GM19351 (cell line): Measurements from ENCODE around the gene TMEM86A.
A peak's percentile ranks its signal among the peaks of the same experiment; 100 is the strongest.

Source experiments
- ATAC-seq: cut with Tn5 transposase; IDR thresholded peaks from one replicate; pipeline ENCODE4 v1.9.1; 2021; ENCODE audit warnings: mild to moderate bottlenecking, moderate library complexity; ENCODE audit not compliant: unreplicated experiment

Gene TMEM86A

GRCh38 chr11:18699848-18700261 is 1.3 kb downstream of the TMEM86A start:
- ATAC-seq = no peak

DNA sequence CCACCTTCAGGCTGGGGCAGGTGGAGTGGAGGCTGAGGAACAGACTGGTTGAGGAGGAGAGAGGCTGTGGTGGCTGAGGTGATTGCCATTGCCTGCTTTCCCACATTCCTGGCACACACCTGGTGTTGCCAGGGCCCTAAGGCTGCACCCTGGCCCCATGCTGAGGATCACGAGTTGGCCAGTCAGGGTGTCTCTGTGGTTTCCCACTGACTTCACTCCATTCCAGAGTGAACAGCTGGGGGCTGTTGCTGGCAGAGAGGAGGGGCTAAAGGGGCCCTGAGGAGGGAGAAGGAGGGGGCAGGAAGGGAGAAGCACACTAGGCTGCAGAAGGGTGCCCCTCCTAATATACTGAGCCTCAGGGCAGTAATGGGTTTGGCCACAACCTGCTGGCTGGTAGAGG is 1.8 kb downstream of the TMEM86A start:
- ATAC-seq = no peak

GRCh38 chr11:18700872-18701271 is 2.3 kb downstream of the TMEM86A start:
- no peak for ATAC-seq

GRCh38 chr11:18701614-18702216 is 3.1 kb downstream of the TMEM86A start:
- no peak for ATAC-seq

DNA sequence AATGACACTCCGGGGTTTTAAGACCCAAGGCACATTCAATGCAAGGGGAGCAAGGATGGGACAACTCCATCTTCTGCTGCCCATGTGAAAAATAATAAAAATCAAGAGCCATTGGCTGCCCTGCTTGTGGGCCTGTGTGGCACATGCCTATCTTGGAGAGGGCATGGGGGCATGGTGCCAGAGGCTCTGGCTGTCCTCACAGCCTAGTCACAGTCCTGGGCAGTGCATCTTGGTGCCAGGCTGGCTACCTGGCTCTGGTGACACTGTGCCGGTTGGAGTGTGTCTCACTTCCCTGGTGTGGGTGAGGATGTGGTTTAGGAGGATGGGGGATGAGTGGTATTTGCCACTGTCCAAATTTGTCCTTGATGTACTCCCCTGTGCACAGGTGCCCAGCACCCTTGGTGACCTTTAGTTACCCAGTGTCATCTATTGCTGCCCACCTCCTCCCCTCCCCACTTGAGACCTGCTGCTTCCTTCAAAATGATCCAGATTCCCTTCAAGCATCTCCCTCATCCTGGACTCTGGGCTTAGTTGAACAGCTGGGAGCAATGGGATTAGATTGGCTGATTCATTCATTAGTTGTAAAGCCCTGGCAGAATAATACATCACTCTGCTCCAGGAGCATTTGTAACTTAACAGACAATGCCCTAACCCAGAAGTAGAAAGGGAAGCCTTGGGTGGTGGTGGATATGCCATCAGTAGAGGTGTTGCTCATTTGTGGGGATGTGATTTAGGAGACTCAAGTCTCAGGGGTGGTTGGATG is 4.6 kb downstream of the TMEM86A start:
- ATAC-seq = no peak

DNA sequence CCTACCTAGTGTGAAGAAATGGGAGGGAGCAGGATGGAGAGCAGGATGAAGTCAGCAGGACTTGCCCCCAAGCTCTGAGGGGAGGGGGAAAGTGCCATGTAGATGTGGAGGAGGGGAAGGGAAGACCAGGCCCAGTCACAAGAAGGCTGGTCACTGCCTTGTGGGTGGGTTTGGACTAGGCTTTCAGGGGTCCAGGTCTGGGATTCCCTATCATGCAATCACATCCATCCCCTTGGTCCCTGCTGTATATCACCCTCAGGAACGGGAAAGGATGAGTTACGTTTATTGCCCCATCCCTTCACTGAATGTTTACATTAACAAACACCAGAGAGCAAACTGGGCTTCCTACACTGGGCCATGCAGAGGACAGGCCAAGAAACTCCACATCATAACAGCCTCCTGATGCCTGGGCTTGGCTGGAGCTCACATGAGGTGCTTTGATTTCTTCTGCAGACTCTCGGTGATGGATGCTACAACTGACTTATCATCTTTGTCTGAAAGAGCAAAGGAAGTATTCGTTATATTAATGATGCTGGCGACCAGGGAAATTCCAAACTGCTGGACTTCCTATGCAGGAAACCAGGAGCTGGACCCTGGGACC is 5.6 kb downstream of the TMEM86A start:
- ATAC-seq = no peak

GRCh38 chr11:18704698-18705097 is 6.1 kb downstream of the TMEM86A start:
- no peak for ATAC-seq

DNA sequence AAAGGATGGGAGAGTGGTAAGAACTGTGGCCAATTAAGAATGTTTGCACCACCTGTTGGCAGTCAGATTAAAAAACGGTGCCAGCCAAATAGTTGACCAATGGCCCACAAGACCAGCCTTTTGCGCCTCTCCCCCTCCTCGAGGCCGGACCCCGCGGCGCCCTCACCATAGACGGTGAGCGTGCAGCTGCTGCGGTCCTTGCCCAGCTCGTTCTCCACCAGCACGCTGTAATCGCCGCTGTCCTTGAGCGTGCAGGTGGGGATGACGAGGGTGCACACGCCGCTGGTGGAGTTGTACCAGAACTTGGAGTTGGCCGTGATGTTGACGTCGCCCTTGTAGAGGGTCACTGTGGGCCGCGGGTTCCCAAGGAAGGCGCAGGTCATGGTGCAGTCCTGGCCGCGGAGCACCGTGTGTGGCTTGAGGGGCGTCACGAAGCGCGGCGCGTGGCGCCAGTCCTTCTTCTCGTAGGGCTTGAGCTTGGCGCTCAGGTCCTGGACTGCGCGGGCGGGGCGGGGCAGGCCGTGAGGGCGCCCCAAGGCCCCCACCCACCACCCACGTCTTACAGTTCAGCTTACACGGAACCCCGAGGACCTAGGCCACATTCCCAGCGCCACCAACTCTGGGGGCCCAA is 7.2 kb downstream of the TMEM86A start:
- no peak for ATAC-seq

DNA sequence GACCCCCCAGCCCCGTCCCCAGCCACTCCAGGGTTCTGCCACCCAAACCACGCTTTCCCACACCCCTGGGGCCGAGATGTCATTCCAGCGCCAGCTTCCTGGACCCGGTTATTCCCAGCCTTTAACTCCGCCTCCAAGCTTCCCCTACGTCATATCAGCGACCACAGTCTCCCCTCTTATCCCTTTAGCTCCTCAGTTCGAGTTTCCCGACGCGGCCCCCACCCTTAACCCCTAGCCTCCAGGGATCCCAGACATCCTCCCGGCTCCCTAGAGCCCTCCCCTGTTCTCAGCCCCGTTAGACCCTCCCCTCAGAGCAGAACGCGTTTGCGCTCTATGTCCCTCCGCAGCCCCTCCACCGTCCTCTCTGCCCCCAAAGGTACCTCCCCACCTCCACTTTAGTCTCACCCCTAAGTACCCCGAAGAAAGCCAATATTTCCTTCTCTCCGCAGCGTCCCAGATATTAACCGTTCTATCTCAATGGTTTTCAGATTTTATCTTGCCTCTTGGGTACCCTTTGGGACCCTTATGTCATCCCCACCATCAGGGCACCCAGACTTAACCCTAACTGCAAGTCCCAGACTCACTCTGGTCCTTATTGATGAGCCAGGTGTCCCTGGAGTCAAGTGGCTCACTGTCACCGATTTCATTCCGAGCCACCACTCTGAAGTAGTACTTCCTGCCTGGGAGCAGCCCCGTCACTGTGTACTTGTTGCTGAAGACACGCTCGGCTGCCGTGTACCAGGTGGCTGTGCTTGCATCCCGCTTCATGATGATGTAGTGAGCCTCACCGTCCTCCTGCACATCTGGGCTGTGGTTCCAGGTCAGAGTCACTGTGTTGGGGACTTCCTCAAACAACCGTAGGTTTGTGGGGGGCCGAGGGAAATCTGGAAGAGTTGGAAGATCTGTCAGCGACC is 8.0 kb downstream of the TMEM86A start:
- peak; percentile 65 for ATAC-seq

GRCh38 chr11:18707811-18708340 is 9.3 kb downstream of the TMEM86A start:
- ATAC-seq = no peak

DNA sequence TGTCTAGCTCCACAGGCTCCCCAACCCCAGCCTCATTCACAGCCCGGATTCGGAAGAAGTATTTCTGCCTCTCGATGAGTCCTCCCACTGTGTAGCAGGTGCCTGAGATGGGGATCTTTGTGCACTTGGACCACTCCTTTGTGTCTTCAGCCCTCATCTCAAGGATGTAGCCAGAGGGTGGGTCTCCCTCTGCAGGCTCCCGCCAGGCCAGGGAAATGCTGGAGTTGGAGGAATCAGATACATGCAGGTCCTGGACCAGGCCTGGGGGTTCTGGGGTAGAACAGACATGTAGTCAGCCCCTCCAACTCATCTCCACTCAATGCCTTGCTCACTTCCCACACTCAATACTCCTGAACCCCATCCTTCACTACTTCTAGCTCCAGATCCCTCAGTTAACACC is 10.8 kb downstream of the TMEM86A start:
- ATAC-seq = no peak

DNA sequence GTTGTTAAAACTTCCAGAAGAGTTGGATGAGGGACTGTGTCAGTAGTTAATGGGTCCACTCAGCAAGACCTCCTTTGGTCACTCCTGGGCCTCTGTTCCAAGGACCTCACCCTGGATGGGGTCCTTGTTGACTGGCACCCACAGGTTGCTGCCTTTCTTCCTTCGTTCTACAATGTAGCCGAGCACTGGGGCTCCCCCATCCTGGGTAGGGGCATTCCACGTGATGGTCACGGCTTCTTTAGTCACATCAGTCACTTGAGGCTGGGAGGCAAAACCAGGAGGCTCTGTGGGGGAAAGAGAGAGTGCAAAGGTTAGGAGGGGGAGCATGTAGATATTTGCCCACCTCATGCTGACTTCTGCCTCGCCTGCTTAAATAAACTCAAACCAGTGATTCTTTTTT is 12.0 kb downstream of the TMEM86A start:
- no peak for ATAC-seq

DNA sequence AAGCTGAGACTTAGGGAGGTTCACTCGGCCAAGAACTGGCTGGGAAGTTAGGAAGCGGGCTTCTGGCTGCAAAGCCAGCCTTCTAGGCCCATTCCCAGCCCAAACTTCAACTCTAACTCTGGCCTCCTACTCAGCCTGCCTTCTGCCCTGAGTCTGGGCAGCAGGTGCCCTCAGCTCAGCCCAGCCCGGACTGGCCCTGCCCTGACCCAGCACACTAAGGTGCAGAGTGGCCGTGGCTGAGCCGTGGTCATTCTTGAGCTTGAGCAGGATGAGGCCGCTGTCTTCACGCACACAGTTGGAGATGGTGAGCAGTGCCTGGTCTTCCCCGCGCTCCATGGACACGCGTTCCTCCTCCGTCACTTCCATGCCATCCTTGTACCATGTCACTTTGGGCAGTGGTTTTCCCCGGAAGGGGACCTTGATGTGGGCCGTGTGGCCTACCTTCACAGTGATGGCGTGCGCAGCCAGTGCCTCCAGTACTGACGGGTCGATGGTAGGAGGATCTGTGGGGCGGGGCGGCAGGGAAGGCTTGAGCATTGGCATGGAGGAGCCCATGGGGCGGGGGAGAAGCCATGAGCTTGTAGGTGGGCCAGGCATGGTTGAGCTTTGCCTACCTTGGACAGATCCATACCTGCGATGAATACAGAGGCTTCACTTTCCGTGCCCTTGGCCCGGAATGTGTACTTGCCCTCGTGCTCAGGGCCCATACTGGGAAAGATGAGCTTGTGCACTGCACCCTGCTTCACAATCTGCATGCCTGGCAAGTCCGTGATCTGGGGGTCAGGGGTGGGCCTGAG is 15.3 kb downstream of the TMEM86A start:
- no peak for ATAC-seq

DNA sequence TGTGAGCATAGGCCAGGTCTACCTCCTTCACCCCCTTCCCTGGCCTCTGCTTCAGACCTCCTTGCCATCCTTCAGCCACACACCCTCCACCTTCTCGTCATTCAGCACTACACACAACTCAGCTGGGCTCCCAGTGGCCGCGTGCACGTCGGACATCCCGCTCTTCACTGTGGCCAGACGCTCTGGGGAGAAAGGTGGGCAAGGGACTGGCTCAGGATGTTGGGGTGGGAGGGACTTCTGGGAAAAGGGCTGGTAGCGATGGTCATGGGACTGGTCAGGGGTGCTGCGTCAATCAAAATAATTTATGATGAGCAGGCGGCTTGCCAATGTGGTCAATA is 15.8 kb downstream of the TMEM86A start:
- ATAC-seq = no peak

- no peak for ATAC-seq
These were observed 16.9 kb downstream of the TMEM86A start for GRCh38 chr11:18715476-18715875.

DNA sequence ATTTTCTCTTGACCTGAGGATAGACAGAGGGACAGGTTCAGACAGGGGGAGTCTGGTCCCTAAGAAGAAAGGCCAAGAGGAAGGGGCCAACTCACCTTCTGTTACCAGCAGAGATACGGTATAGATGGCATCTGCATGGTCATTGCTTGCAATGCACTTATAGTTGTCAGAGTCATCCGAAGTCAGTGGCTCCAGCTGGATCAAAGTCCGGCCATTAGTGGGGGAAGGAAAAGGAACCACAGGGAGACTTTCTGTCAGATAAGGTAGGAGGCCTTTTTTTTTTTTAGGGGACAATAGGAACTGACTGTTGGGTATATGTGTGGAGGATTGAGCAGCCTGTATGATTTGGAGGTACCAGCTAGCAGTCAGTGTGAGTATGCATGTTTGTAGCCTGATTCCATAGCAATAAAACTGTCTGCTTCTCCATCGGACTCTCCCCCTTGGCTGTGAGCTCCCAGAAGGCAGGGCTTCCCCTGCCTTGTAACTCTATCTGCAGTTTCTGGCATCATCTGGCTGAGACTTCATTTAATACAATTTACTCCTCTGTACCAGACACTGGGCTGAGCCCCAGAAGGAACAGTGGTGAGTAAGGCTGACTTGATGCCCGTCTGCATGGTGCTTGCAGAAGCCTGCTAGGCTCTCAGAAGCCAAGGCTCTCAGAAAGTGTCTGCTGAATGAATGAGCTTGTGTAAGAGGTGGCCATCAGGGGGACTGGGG is 21.7 kb downstream of the TMEM86A start:
- no peak for ATAC-seq

DNA sequence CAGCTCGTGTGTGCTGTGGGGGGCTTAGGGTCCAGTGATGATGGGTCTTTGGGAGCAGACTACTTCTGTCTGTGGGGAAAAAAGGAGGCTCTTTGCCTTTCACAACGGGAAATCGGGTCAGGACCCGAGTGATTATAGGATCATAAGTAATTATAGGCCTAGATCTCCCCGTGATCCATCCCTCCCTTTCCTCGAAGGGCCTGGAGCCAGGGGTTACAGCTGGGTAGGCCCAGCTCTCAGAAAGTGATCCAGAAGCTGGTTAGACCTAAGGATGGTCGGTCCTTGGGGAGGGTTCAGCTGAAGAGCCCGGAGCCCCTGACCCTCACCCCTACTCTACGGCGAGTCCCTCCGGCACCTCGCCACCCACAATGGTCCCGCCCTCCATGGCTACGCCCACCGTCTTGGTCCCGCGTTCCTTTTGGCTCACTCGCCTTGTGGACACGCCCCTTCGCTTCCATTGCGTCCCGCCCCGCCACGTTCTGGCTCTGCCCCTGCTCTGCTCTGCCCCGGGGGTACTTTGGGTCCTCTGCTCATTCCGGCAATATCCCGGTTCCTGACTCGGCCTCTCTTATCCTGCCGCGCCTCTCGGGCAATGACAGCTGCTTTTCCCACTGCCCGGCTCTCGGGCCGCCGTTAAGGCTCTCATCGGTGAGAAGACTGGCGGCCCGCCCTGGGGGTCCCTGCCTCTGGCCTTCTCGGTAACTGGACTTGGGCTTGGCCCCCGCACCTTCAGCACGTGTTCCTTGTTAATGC is 22.4 kb downstream of the TMEM86A start:
- peak; percentile 78 for ATAC-seq

DNA sequence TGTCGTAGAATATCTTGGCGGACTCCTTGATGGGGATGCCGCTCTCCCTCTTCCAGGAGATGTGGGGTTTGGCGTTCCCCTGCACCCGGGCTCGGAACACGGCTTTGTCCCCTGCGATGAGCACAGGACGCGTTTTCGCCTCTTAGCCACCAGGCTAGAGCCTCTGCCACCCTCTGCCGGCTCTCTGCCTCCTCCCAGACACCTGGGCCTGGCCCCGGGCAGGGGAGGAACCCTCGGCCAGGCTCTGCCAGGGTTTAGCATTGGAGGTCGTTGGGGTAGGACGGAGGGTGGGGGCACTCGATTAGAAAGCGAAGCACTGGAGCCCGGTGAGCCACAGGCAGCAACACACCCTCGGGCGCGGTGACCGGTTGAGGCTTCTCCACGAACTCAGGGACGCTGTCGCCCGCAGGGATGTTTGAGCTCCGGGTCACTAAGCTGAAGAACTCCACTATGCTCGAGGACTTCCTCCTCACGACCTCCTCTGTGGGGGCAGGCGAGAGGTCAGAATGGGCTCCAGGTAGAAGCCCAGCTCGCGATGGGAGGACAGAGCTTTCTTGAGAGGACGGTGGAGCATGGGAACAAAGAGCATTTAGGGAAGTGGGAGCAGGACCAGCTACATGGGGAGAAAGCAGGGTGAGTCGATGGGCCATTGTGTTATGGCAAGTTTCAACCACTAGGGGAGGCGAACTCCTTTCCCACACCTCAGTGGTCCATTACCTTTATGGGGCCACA is 23.1 kb downstream of the TMEM86A start:
- peak; percentile 71 for ATAC-seq
